ENCODE measurements around the gene CAPN13.

Gene CAPN13

DNA sequence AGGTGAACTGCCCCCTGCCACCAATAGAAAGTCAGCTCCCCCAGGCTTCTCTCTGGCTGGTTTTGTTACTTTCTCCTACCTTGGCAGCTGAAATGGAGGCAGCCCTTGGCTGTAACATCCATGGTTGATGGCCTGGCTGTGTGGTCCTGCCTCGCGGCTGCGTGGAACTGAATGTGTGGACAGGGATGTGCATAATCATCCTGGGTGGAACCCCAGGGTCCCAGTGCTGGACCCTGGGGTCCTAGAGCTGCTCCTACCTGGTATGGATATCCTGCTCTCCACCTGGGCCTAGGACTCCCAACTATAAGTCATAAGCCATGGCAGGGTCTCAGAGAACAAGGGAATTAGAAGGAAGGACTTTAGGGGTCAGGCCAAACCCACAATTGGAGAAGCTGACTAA is 93.5 kb downstream of the CAPN13 start:
- TF ChIP-seq EZH2phosphoT487 (IDR thresholded peaks at IDR 0.05; ENCODE audit: borderline replicate concordance, low read length) (no peak), CTCF (IDR thresholded peaks at IDR 0.05; ENCODE audit: low read depth, low read length, poor library complexity, severe bottlenecking) (no peak)
- H3K27me3 ChIP-seq (ENCODE audit: control insufficient read depth, low read length), result peaks cover 2% of the 10 kb centered on the region
- no peaks in the 10 kb centered on the region for H3K9me2 ChIP-seq (replicated peaks; ENCODE audit: control insufficient read depth, low read length)
- H3F3A ChIP-seq (ENCODE audit: control insufficient read depth, insufficient read depth), result no peaks in the 10 kb centered on the region
- H3K4me2 ChIP-seq (ENCODE audit: low read length), result no peak overlapping the region
- no peaks in the 10 kb centered on the region for H3K79me2 ChIP-seq (ENCODE audit: control insufficient read depth, low read length)
- H4K20me1 ChIP-seq (ENCODE audit: control insufficient read depth, insufficient read depth, low read depth, low read length), result no peaks in the 10 kb centered on the region
- H3K27ac ChIP-seq (ENCODE audit: low read depth, low read length), result no peak overlapping the region
- H3K4me1 ChIP-seq (ENCODE audit: control insufficient read depth, low read length), result peaks cover 3% of the 10 kb centered on the region
- H3K36me3 ChIP-seq (ENCODE audit: control insufficient read depth, low read length), result no peaks in the 10 kb centered on the region
- no peaks in the 10 kb centered on the region for H3K9me3 ChIP-seq (ENCODE audit: control insufficient read depth, insufficient read depth, low read length)
- no peak overlapping the region for H3K4me3 ChIP-seq (ENCODE audit: low read length)

- Histone ChIP-seq H3K36me3 (ENCODE audit: control insufficient read depth, low read length) (no peaks in the 10 kb centered on the region), H3K4me1 (ENCODE audit: control insufficient read depth, low read length) (peaks cover 3% of the 10 kb centered on the region), H3K9me2 (replicated peaks; ENCODE audit: control insufficient read depth, low read length) (no peaks in the 10 kb centered on the region), H3K79me2 (ENCODE audit: control insufficient read depth, low read length) (no peaks in the 10 kb centered on the region), H3F3A (ENCODE audit: control insufficient read depth, insufficient read depth) (no peaks in the 10 kb centered on the region), H3K4me3 (ENCODE audit: low read length) (no peak overlapping the region), H3K4me2 (ENCODE audit: low read length) (no peak overlapping the region), H3K9me3 (ENCODE audit: control insufficient read depth, insufficient read depth, low read length) (no peaks in the 10 kb centered on the region), H3K27me3 (ENCODE audit: control insufficient read depth, low read length) (peaks cover 2% of the 10 kb centered on the region; the same call in 1 of the 2 replicates), H3K27ac (ENCODE audit: low read depth, low read length) (no peak overlapping the region), H4K20me1 (ENCODE audit: control insufficient read depth, insufficient read depth, low read depth, low read length) (no peaks in the 10 kb centered on the region)
- TF ChIP-seq EZH2phosphoT487 (IDR thresholded peaks at IDR 0.05; ENCODE audit: borderline replicate concordance, low read length) (no peak), CTCF (IDR thresholded peaks at IDR 0.05; ENCODE audit: low read depth, low read length, poor library complexity, severe bottlenecking) (peak; percentile 99)
These were observed 95.6 kb downstream of the CAPN13 start for GRCh38 chr2:30711646-30712085.

- Histone ChIP-seq H4K20me1 (ENCODE audit: control insufficient read depth, insufficient read depth, low read depth, low read length) (no peaks in the 10 kb centered on the region), H3K27ac (ENCODE audit: low read depth, low read length) (no peak overlapping the region), H3K27me3 (ENCODE audit: control insufficient read depth, low read length) (no peaks in the 10 kb centered on the region), H3K36me3 (ENCODE audit: control insufficient read depth, low read length) (no peaks in the 10 kb centered on the region), H3K79me2 (ENCODE audit: control insufficient read depth, low read length) (no peaks in the 10 kb centered on the region), H3K4me2 (ENCODE audit: low read length) (no peak overlapping the region), H3K9me2 (replicated peaks; ENCODE audit: control insufficient read depth, low read length) (no peaks in the 10 kb centered on the region), H3F3A (ENCODE audit: control insufficient read depth, insufficient read depth) (no peaks in the 10 kb centered on the region), H3K4me1 (ENCODE audit: control insufficient read depth, low read length) (peaks cover 3% of the 10 kb centered on the region), H3K9me3 (ENCODE audit: control insufficient read depth, insufficient read depth, low read length) (no peaks in the 10 kb centered on the region), H3K4me3 (ENCODE audit: low read length) (no peak overlapping the region)
- TF ChIP-seq CTCF (IDR thresholded peaks at IDR 0.05; ENCODE audit: low read depth, low read length, poor library complexity, severe bottlenecking), result no peak
- no peak for TF ChIP-seq EZH2phosphoT487 (IDR thresholded peaks at IDR 0.05; ENCODE audit: borderline replicate concordance, low read length)
These were observed 96.8 kb downstream of the CAPN13 start for GRCh38 chr2:30710461-30710860.
